HepG2 (cell line): ENCODE results near the gene ST8SIA6. TPM values are rescaled to one million over a fixed set of nuclear protein-coding genes. Genes with fewer than 3 reads are reported as not detected.

Experiments used
- ATAC-seq: fragments of 200-7000 bp; cut with Tn5 transposase; 3 replicates; pipeline ENCODE4 v1.9.1; 2020; ENCODE audit warnings: mild to moderate bottlenecking, moderate library complexity
- BruUV-seq: library from RNA; stranded (reverse); fragments of 400-500 nt; replicated peaks from 2 replicates; lab custom pipeline; 2021; lab: Mats Ljungman, UMichigan
- CTCF ChIA-PET: fragments of 300-600 bp; formaldehyde crosslinking; extraction: SDS; loops from one replicate; lab custom pipeline; 2021; ENCODE audit warnings: low total read pairs, inconsistent platforms, low intra/inter-chr PET ratio; lab: Yijun Ruan, JAX
- POLR2A ChIA-PET: fragments of 350-600 bp; sonication (Branson Sonifier 250); formaldehyde crosslinking; loops from one replicate; lab custom pipeline; 2020; ENCODE audit warnings: antibody characterized with exemption, inconsistent platforms; lab: Yijun Ruan, JAX
- DNase-seq: peaks from one replicate; pipeline ENCODE4 v3.0.0-alpha.2; 2015; ENCODE audit warnings: low spot score
- FAIRE-seq: peaks from 3 replicates; lab custom pipeline; 2011; peaks lifted over from hg19 to GRCh38; lab: Jason Lieb, UNC
- H2AFZ ChIP-seq: one replicate; pipeline ENCODE4 v1.6.1; 2011; ENCODE audit warnings: low read length, inconsistent platforms
- H3K27ac ChIP-seq: fragments of 300-600 bp; 3 replicates; pipeline ENCODE4 v1.8.0; 2011; ENCODE audit warnings: mixed run types, mild to moderate bottlenecking, mixed read lengths, low read length, inconsistent platforms; ENCODE audit not compliant: insufficient read depth; ENCODE audit errors: extremely low read length
- H3K27me3 ChIP-seq, 2 experiments: fragments of 200-600 bp in 1 of 2; 2 replicates in 1 of 2; 3 replicates in 1 of 2; pipeline versions ENCODE4 v1.6.0 to v1.8.0; 2011; ENCODE audit warnings: low read length in 2 of 2, mild to moderate bottlenecking in 2 of 2, moderate library complexity in 2 of 2, inconsistent platforms in 1 of 2; ENCODE audit not compliant: insufficient read depth in 2 of 2, control insufficient read depth in 1 of 2
- H3K36me3 ChIP-seq, 2 experiments: fragments of 200-600 bp in 1 of 2; replicated peaks in 1 of 2; 2 replicates in 1 of 2; 3 replicates in 1 of 2; pipeline versions ENCODE4 v1.5.1 to v1.8.0; 2011; ENCODE audit warnings: low read length in 2 of 2, inconsistent platforms in 1 of 2; ENCODE audit not compliant: insufficient read depth in 2 of 2, control insufficient read depth in 1 of 2
- H3K4me1 ChIP-seq: 2 replicates; pipeline ENCODE4 v1.5.1; 2012; ENCODE audit warnings: low read length, inconsistent platforms; ENCODE audit not compliant: insufficient read depth
- H3K4me2 ChIP-seq: 2 replicates; pipeline ENCODE4 v1.6.0; 2011; ENCODE audit warnings: low read depth, low read length, inconsistent platforms
- H3K4me3 ChIP-seq, 3 experiments: fragments of 200-600 bp in 1 of 3; sonication (generic), shearing (Covaris generic) in 1 of 3; replicated peaks in 1 of 3; 2 replicates each; pipeline ENCODE4 v1.5.1; 2011 to 2016; ENCODE audit warnings: low read length in 3 of 3, inconsistent platforms in 2 of 3, low read depth in 2 of 3, mild to moderate bottlenecking in 2 of 3, control low read depth in 1 of 3, mixed read lengths in 1 of 3; ENCODE audit not compliant: insufficient read depth in 1 of 3
- H3K79me2 ChIP-seq: one replicate; pipeline ENCODE4 v1.6.1; 2011; ENCODE audit warnings: low read length, inconsistent platforms; ENCODE audit not compliant: insufficient read depth
- H3K9ac ChIP-seq: 2 replicates; pipeline ENCODE4 v1.6.0; 2011; ENCODE audit warnings: mild to moderate bottlenecking, low read depth, low read length, inconsistent platforms; ENCODE audit not compliant: insufficient read depth
- H3K9me3 ChIP-seq: 2 replicates; pipeline ENCODE4 v1.5.1; 2012; ENCODE audit warnings: mild to moderate bottlenecking, low read length
- H4K20me1 ChIP-seq: 2 replicates; pipeline ENCODE4 v1.6.0; 2011; ENCODE audit warnings: inconsistent platforms, mild to moderate bottlenecking, low read length, moderate library complexity; ENCODE audit not compliant: insufficient read depth
- ATF7-NPFF ChIP-seq: sonication (generic); formaldehyde crosslinking; IDR thresholded peaks from 2 replicates; pipeline ENCODE4 v1.8.1; 2023; ENCODE audit warnings: mild to moderate bottlenecking, low read depth, missing genetic modification reagents, moderate library complexity
- CBX1 ChIP-seq: IDR thresholded peaks from one replicate; pipeline ENCODE4 v1.6.1; 2016; ENCODE audit warnings: antibody characterized with exemption, low read depth
- CCDC6 ChIP-seq: sonication (generic); formaldehyde crosslinking; IDR thresholded peaks from 2 replicates; pipeline ENCODE4 v1.8.1; 2022; ENCODE audit warnings: mild to moderate bottlenecking, missing genetic modification reagents, moderate library complexity
- MBD4 ChIP-seq: IDR thresholded peaks from 2 replicates; pipeline ENCODE4 v1.6.1; 2012; ENCODE audit warnings: low read length, inconsistent platforms, borderline replicate concordance
- NFKBIZ ChIP-seq: IDR thresholded peaks from 2 replicates; pipeline ENCODE4 v1.6.1; 2018; ENCODE audit warnings: missing genetic modification reagents, missing compliant biosample characterization
- TP53 ChIP-seq: sonication (generic); formaldehyde crosslinking; conservative IDR thresholded peaks from 2 replicates; pipeline ENCODE4 v1.4.0; 2020; ENCODE audit warnings: missing genetic modification reagents
- ZFY ChIP-seq: sonication (generic); formaldehyde crosslinking; IDR thresholded peaks from 2 replicates; pipeline ENCODE4 v1.4.0; 2020; ENCODE audit warnings: missing genetic modification reagents
- WGBS: methylation state at CpG from one replicate; pipeline ENCODE4 v1.1.6; 2017; ENCODE audit warnings: low lambda C conversion rate; 5-methylcytosine and 5-hydroxymethylcytosine counted together
- in situ Hi-C: cut with HindIII; loops from 2 replicates; pipeline ENCODE4 v1.10.0; 2017; ENCODE audit warnings: low pct_unique_long_range_greater_than_20kb; ENCODE audit not compliant: extremely low pct_ligation_motif_present
- intact Hi-C: fragments of 100-400 bp; cut with micrococcal nuclease; formaldehyde crosslinking; loops from one replicate; pipeline ENCODE4 v1.10.0; 2022; ENCODE audit not compliant: unreplicated experiment
- polyA plus RNA-seq, 8 experiments: library from polyadenylated mRNA; depleted of rRNA in 3 of 8; stranded (reverse) in 7 of 8; unstranded in 1 of 8; fragments of >200 nt; fragmentation: Illumina TruSeq in 4 of 8; extraction: Trizol in 4 of 8; gene quantifications; 2 replicates each; pipeline versions ENCODE4 v1.2.1 to v1.2.3, GENCODE V29; 2011 to 2016; ENCODE audit warnings: low read depth in 4 of 8, missing spikeins in 1 of 8, mixed read lengths in 1 of 8; ENCODE audit not compliant: insufficient read depth in 1 of 8
- total RNA-seq, 5 experiments: library from RNA; depleted of rRNA; stranded (reverse); fragments of >200 nt; fragmentation: Illumina TruSeq; extraction: Trizol; gene quantifications; 2 replicates each; pipeline ENCODE4 v1.2.3, GENCODE V29; 2016; ENCODE audit warnings: low read depth in 1 of 5
- TF ChIP-seq, protein P1 (sequence below): sonication (generic); formaldehyde crosslinking; conservative IDR thresholded peaks from 2 replicates; pipeline ENCODE4 v1.8.0; 2022; ENCODE audit warnings: missing genetic modification reagents

The ST8SIA6 gene
- total and polyA plus RNA-seq, 2 of the 13 experiments (the other 11 are each of a cell fraction or from before 2014, with no cell fraction given): not detected

DNA sequence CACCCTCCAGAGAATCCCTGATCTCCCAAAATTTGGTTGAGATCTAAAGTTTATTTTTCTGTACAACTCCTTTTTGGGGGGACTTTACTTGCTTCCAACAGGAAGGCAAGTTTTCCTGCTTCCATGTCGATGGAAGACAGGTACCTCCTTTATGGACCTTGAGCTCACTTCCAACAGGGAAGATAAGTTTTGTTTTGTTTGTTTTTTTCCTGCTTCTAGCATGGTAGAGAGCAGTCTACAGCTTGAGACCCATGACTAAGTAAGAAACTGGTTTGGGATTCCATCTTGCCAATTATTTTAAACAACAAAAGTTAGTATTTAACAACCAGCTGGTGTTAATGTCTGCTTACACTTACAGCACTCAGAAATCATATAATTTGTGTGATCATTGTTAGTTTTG, 74.4 kb downstream of the ST8SIA6 start:
- Histone ChIP-seq H3K27me3 (0 out of 5 replicates have a peak, but pooled peaks cover 0 to 3% of the 10 kb centered on the region in 2 experiments), H3K4me1 (no peaks in the 10 kb centered on the region), H3K79me2 (no peaks in the 10 kb centered on the region), H3K4me3 (no peak overlapping the region), H3K4me2 (no peak overlapping the region), H3K9ac (no peak overlapping the region), H3K27ac (no peak overlapping the region), H4K20me1 (no peaks in the 10 kb centered on the region), H3K36me3 (no peaks in the 10 kb centered on the region), H3K9me3 (no peaks in the 10 kb centered on the region), H2AFZ (no peak overlapping the region)
- ChIA-PET POLR2A (no interaction called here), CTCF (no interaction called here)
- in situ Hi-C loops (no loop called here), intact Hi-C loops (no loop called here)
- no TSS peak for BruUV-seq
- ATAC-seq (no peak), FAIRE-seq (no peak), DNase-seq (no peak)
- 6% methylated on average over 1 of the region's 1 CpG for WGBS
- TF ChIP-seq NFKBIZ (CRISPR knock-in tag): no peak
- TF ChIP-seq ATF7-NPFF (CRISPR knock-in tag): no peak
- no peak for TF ChIP-seq CBX1

DNA sequence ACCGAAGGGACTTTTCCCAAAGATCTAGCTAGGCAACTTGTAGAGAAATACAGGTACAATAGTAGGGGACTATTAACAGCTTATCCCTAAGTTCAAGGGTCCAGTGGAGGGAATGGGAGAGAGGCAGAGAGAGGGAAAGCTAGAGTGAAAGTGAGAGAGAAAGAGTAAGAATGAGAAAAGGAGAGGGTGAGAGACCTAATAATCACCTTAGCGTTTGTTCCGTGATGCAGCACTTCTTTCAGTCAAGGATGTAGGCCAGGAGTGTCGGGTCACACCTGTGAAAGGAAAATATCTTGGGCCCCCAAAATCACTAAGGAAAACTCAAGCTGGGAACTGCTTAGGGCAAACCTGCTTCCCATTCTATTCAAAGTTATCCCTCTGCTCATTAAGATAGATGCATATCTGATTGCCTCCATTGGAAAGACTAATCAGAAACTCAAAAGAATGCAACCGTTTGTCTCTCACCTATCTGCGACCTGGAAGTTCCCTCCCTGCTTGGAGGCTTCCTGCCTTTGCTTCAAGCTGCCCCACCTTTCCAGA, 75.2 kb downstream of the ST8SIA6 start:
- in situ Hi-C loops: no loop called here
- Histone ChIP-seq H3K4me3 (no peak overlapping the region), H3K27ac (no peak overlapping the region), H3K9ac (no peak overlapping the region), H2AFZ (no peak overlapping the region), H3K79me2 (no peaks in the 10 kb centered on the region), H4K20me1 (no peaks in the 10 kb centered on the region), H3K4me1 (no peaks in the 10 kb centered on the region), H3K9me3 (no peaks in the 10 kb centered on the region), H3K27me3 (0 out of 5 replicates have a peak, but pooled peaks cover 0 to 3% of the 10 kb centered on the region in 2 experiments), H3K36me3 (no peaks in the 10 kb centered on the region), H3K4me2 (no peak overlapping the region)
- ATAC-seq (no peak), FAIRE-seq (no peak), DNase-seq (no peak)
- TF ChIP-seq ZFY (CRISPR knock-in tag) (no peak), CCDC6 (CRISPR knock-in tag) (no peak), MBD4 (no peak), TP53 (no peak)
- TF ChIP-seq, protein P1, sequence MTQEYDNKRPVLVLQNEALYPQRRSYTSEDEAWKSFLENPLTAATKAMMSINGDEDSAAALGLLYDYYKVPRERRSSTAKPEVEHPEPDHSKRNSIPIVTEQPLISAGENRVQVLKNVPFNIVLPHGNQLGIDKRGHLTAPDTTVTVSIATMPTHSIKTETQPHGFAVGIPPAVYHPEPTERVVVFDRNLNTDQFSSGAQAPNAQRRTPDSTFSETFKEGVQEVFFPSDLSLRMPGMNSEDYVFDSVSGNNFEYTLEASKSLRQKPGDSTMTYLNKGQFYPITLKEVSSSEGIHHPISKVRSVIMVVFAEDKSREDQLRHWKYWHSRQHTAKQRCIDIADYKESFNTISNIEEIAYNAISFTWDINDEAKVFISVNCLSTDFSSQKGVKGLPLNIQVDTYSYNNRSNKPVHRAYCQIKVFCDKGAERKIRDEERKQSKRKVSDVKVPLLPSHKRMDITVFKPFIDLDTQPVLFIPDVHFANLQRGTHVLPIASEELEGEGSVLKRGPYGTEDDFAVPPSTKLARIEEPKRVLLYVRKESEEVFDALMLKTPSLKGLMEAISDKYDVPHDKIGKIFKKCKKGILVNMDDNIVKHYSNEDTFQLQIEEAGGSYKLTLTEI (CRISPR knock-in tag): no peak
- 64% methylated on average over 6 of the region's 6 CpGs for WGBS
- intact Hi-C loops: no loop called here
- ChIA-PET POLR2A (no interaction called here), CTCF (no interaction called here)
- BruUV-seq: no TSS peak
